Esophagus muscularis mucosa (tissue), 3 donors: Measurements from ENCODE around the gene CABLES1.

Experiments
- CTCF ChIP-seq, 3 experiments: fragments of 200-600 bp in 2 of 3; fragments of 450-650 bp in 1 of 3; sonication (generic) in 2 of 3; IDR thresholded peaks; one replicate each; pipeline ENCODE4 v1.5.1; 2017 to 2019; ENCODE audit warnings: antibody characterized with exemption in 3 of 3, mild to moderate bottlenecking in 2 of 3, moderate library complexity in 1 of 3
- POLR2A ChIP-seq: fragments of 450-650 bp; IDR thresholded peaks from one replicate; pipeline ENCODE4 v1.6.1; 2017; ENCODE audit warnings: antibody characterized with exemption, moderate library complexity, mild to moderate bottlenecking, low read depth

GRCh38 chr18:23267447-23267776 is 132.1 kb downstream of the CABLES1 start:
- no peak for TF ChIP-seq POLR2A
- no peak for TF ChIP-seq CTCF (IDR thresholded peaks at IDR 0.05)
